Stimulated activated naive B cell treated with anti-CD40 and anti-IgM and Interleukin-4, amounts not matched to agents 10 μg/mL and 1 μg/mL and 100 μg/mL, for 72 hours (primary cell): ENCODE measurements around the gene COLGALT1.
"Not testable (repeated sequence)": the region's sequence is repeated elsewhere in the genome, so short reads cannot be mapped to it uniquely, and the experiment has no call there.

Experiments
- ATAC-seq, 2 donors: fragments of 150-1000 bp; cut with Tn5 transposase; replicated peaks; 2 replicates each; pipeline ENCODE4 v1.10.0; 2021; ENCODE audit warnings: moderate library complexity in 1 of 2
- DNase-seq: peaks from one replicate; pipeline ENCODE4 v3.0.0; 2021
- H3K27ac Mint-ChIP-seq: one replicate; pipeline ENCODE4 v1.8.0; 2022; ENCODE audit warnings: mild to moderate bottlenecking, mixed read lengths
- H3K27me3 Mint-ChIP-seq, 2 donors: one replicate each; pipeline ENCODE4 v1.8.0; 2022; ENCODE audit warnings: mixed read lengths in 2 of 2
- H3K36me3 Mint-ChIP-seq, 2 donors: one replicate each; pipeline ENCODE4 v1.8.0; 2022; ENCODE audit warnings: mixed read lengths in 2 of 2, mild to moderate bottlenecking in 1 of 2
- H3K4me1 Mint-ChIP-seq, 2 donors: one replicate each; pipeline ENCODE4 v1.8.0; 2022; ENCODE audit warnings: mixed read lengths in 2 of 2, mild to moderate bottlenecking in 1 of 2
- H3K4me3 Mint-ChIP-seq, 2 donors: one replicate each; pipeline ENCODE4 v1.8.0; 2022; ENCODE audit warnings: mild to moderate bottlenecking in 2 of 2, mixed read lengths in 2 of 2, moderate library complexity in 1 of 2
- H3K9me3 Mint-ChIP-seq, 2 donors: one replicate each; pipeline ENCODE4 v1.8.0; 2022; ENCODE audit warnings: mixed read lengths in 2 of 2, mild to moderate bottlenecking in 1 of 2

Gene COLGALT1

GRCh38 chr19:17541184-17541759 is 14.2 kb upstream of the COLGALT1 start:
- ATAC-seq (no peak), DNase-seq (no peak)
- H3K36me3 Mint-ChIP-seq: peaks cover 68 to 77% of the 10 kb centered on the region in 2 donors
- H3K27me3 Mint-ChIP-seq: no peaks in the 10 kb centered on the region
- no peak overlapping the region for H3K4me3 Mint-ChIP-seq
- peak overlapping the region; percentile 51 for H3K27ac Mint-ChIP-seq
- no peaks in the 10 kb centered on the region for H3K9me3 Mint-ChIP-seq
- peaks cover 48 to 70% of the 10 kb centered on the region in 2 donors for H3K4me1 Mint-ChIP-seq

DNA sequence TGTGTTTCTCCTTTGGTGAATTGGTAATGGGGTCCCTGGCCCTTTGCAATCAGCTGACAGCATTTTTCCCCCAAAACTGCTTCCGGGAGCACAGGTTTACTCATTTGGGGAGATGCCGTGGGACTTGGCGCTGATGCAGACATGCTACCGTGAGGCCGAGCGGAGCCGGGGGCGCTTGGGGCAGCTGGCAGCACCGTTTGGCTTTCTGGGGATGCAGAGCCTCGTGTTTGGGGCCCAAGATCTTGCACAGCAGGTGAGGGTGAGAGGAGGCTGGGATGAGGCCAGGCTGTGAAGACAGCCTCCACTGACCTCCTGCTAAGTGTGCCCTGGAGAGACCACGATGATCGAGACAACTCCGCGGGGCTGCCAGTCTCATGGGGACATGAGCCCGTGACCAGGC is 13.4 kb upstream of the COLGALT1 start:
- no peaks in the 10 kb centered on the region for H3K9me3 Mint-ChIP-seq
- no peaks in the 10 kb centered on the region for H3K27me3 Mint-ChIP-seq
- H3K27ac Mint-ChIP-seq: peak overlapping the region; percentile 48
- ATAC-seq (no peak), DNase-seq (no peak)
- peak overlapping the region in 1 of 2 donors; percentile 2 for H3K4me3 Mint-ChIP-seq
- peaks cover 74 to 77% of the 10 kb centered on the region in 2 donors for H3K36me3 Mint-ChIP-seq
- peaks cover 52 to 71% of the 10 kb centered on the region in 2 donors for H3K4me1 Mint-ChIP-seq

- Mint-ChIP-seq H3K9me3 (no peaks in the 10 kb centered on the region), H3K27me3 (no peaks in the 10 kb centered on the region), H3K4me3 (peak overlapping the region; percentile 15 to 44), H3K4me1 (peaks cover 47 to 65% of the 10 kb centered on the region in 2 donors), H3K27ac (peak overlapping the region; percentile 48), H3K36me3 (peaks cover 66 to 72% of the 10 kb centered on the region in 2 donors)
- ATAC-seq (no peak), DNase-seq (no peak)
These were observed 12.5 kb upstream of the COLGALT1 start for GRCh38 chr19:17542793-17543582.

GRCh38 chr19:17543986-17544385 is 11.5 kb upstream of the COLGALT1 start:
- no peak overlapping the region for H3K4me3 Mint-ChIP-seq
- DNase-seq: no peak
- no peak for ATAC-seq
- H3K27ac Mint-ChIP-seq: peak overlapping the region; percentile 48
- H3K27me3 Mint-ChIP-seq: no peaks in the 10 kb centered on the region
- peaks cover 46 to 65% of the 10 kb centered on the region in 2 donors for H3K4me1 Mint-ChIP-seq
- no peaks in the 10 kb centered on the region for H3K9me3 Mint-ChIP-seq
- H3K36me3 Mint-ChIP-seq: peaks cover 68 to 74% of the 10 kb centered on the region in 2 donors

- ATAC-seq (no peak), DNase-seq (no peak)
- peak overlapping the region; percentile 48 for H3K27ac Mint-ChIP-seq
- H3K36me3 Mint-ChIP-seq: peaks cover 72 to 78% of the 10 kb centered on the region in 2 donors
- H3K4me1 Mint-ChIP-seq: peaks cover 50 to 65% of the 10 kb centered on the region in 2 donors
- no peak overlapping the region for H3K4me3 Mint-ChIP-seq
- H3K27me3 Mint-ChIP-seq: no peaks in the 10 kb centered on the region
- H3K9me3 Mint-ChIP-seq: no peaks in the 10 kb centered on the region
These were observed 11.0 kb upstream of the COLGALT1 start for GRCh38 chr19:17544418-17544817.

DNA sequence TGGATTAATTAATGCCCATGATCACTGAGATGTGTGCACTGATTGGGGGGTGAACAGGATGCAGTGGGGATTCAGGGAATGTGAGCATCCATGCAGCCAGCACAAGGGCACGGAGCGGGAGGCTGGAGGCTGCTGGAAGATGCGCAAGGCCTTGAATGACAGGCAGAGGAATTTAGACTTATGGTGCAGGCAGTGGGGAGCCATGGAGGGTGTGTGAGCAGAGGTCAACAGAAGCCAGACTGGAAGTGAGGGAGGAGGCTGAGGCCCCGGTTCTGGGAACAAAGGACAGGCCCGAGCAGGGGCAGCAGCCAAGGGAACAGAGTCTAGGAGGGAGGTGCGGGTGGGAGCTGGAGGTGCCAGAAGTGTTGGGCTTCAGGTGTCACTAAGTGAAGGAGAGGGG is 7.3 kb upstream of the COLGALT1 start:
- Mint-ChIP-seq H3K4me3 (no peak overlapping the region), H3K36me3 (peaks cover 60 to 67% of the 10 kb centered on the region in 2 donors), H3K27me3 (no peaks in the 10 kb centered on the region)

DNA sequence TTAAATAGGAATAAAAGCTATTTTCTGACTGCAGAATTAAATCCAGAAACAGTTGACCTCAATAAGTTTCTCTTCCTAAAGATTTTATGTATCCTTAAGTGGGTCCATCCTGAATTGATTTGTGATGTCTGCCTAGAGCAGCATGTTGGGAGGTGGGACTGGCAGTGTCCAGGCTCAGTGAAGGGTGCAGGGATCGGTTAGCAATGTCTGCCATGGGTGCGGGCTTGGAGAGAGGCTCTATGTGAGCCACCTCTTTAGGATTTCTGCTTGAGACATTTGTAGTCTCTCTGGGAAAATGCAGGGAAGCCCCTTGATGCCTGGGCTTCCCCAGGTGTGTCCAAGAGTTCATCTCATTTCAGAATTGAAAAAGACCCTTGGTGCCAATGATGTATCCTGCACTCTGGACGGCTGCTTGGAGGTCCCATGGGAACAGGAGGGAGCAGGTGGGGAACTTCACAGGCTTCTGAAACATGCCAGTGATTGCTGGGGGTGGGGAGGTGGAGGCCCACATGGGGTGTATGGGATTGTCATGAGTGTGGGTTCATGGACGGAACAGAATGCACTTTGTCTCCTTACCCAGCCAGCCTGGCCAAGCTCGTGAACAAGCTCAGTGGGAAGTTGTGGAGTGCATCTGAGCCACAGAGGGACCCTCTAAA is 6.2 kb upstream of the COLGALT1 start:
- ATAC-seq: no peak
- Mint-ChIP-seq H3K4me1 (peaks cover 30 to 46% of the 10 kb centered on the region in 2 donors), H3K36me3 (peaks cover 57 to 63% of the 10 kb centered on the region in 2 donors), H3K27ac (no peak overlapping the region), H3K4me3 (no peak overlapping the region), H3K9me3 (no peaks in the 10 kb centered on the region), H3K27me3 (no peaks in the 10 kb centered on the region)
- DNase-seq: no peak

More for the DNA sequence above, 7.3 kb upstream of the COLGALT1 start:
- no peaks in the 10 kb centered on the region for H3K9me3 Mint-ChIP-seq
- peak overlapping the region; percentile 73 for H3K27ac Mint-ChIP-seq
- no peak for DNase-seq
- no peak for ATAC-seq
- H3K4me1 Mint-ChIP-seq: peaks cover 33 to 49% of the 10 kb centered on the region in 2 donors

DNA sequence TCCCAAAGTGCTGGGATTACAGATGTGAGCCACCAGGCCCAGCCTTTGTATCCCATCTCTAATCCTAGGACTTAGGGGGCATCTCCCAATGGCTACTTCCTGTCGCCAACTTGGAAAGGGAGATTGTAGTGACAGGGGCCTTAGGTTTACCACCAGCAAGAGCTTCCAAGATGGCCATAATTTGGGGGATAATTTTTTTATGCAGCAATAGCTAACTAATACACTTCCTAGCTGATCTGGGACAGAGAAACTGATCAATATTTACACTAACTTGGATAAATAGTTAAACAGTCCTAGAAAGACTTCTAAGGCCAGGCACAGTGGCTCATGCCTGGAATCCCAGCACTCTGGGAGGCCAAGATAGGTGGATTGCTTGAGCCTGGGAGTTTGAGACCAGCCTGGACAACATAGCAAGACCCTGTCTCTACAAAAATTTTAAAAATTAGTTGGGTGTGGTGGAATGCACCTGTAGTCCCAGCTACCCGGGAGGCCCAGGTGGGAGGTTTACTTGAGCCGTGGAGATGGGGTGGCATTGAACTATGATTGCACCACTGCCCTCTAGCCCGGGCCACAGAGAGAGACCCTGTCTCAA is 5.3 kb upstream of the COLGALT1 start:
- H3K36me3 Mint-ChIP-seq: peaks cover 50 to 54% of the 10 kb centered on the region in 2 donors
- ATAC-seq (no peak), DNase-seq (no peak)

DNA sequence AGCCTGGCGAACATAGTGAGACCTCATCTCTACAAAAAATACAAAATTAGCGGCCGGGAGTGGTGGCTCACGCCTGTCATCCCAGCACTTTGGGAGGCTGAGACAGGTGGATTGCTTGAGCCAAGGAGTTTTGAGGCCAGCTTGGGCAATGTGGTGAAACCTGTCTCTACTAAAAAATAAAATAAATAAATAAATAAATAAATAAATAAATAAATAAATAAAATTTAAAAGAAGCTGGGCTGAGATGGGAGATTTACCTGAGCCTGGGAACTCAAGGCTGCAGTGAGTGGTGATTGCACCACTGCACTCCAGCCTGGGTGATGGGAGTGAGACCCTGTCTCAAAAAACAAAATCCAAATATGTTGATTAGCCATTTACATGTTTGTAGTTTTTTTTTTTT is 2.7 kb upstream of the COLGALT1 start:
- not testable (repeated sequence) for H3K27me3 Mint-ChIP-seq, H3K9me3 Mint-ChIP-seq, ATAC-seq, H3K4me3 Mint-ChIP-seq, H3K27ac Mint-ChIP-seq, DNase-seq
- H3K36me3 Mint-ChIP-seq: peaks cover 39 to 41% of the 10 kb centered on the region in 2 donors
- H3K4me1 Mint-ChIP-seq: peaks cover 20 to 42% of the 10 kb centered on the region in 2 donors

More for the DNA sequence above, 5.3 kb upstream of the COLGALT1 start:
- Mint-ChIP-seq H3K27me3 (no peaks in the 10 kb centered on the region), H3K4me1 (peaks cover 28 to 43% of the 10 kb centered on the region in 2 donors), H3K4me3 (no peak overlapping the region), H3K27ac (peak overlapping the region; percentile 66), H3K9me3 (no peaks in the 10 kb centered on the region)

DNA sequence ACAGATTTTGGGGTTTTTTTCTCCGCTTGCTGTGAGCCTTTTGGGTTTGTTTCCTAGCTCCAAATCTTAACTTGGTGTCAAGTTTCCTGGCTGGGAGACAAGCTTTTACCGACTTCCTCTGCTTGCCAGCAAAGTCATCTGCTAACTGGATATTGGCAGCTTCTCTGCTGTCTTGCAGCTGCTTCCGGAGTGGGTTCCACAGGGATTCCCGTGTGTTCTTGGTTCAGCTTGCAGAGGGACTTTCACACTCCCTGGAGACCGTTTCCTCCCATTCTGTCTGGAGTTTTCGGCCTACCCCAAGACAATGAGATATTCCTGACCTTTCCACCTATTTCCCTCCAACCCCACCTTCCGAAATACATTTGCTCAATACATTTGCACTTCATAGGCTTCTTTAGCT is 2.2 kb upstream of the COLGALT1 start:
- Mint-ChIP-seq H3K4me1 (peaks cover 16 to 37% of the 10 kb centered on the region in 2 donors), H3K4me3 (no peak overlapping the region), H3K9me3 (no peaks in the 10 kb centered on the region), H3K36me3 (peaks cover 35 to 36% of the 10 kb centered on the region in 2 donors), H3K27ac (peak overlapping the region; percentile 43), H3K27me3 (no peaks in the 10 kb centered on the region)
- DNase-seq: no peak
- ATAC-seq: no peak

DNA sequence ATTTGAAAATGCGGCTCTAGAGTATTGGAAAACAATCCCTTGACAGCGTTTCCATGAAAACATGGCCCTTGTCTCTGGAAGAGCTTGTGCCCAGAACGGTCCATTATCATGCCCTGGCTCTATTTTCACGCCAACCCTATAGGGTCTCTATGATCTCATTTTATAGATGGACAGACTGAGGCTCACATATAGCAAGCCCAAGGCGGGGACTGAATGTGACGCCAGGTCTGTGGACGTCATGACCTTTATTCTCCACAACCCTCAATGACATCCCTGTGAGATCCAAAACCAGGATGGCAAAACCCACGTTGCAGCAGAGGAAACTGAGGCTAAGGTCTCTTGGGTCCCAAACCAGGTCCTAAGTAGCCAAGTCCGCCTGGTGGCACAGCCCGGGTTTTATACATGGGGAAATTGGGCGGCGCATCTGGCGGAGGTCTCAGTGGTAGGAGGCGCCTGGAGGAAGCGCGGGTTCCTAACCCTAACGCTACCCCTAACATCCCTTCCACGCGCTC is 425 bp upstream of the COLGALT1 start:
- peaks cover 28 to 34% of the 10 kb centered on the region in 2 donors for H3K36me3 Mint-ChIP-seq
- H3K4me3 Mint-ChIP-seq: peak overlapping the region; percentile 81 to 95

DNA sequence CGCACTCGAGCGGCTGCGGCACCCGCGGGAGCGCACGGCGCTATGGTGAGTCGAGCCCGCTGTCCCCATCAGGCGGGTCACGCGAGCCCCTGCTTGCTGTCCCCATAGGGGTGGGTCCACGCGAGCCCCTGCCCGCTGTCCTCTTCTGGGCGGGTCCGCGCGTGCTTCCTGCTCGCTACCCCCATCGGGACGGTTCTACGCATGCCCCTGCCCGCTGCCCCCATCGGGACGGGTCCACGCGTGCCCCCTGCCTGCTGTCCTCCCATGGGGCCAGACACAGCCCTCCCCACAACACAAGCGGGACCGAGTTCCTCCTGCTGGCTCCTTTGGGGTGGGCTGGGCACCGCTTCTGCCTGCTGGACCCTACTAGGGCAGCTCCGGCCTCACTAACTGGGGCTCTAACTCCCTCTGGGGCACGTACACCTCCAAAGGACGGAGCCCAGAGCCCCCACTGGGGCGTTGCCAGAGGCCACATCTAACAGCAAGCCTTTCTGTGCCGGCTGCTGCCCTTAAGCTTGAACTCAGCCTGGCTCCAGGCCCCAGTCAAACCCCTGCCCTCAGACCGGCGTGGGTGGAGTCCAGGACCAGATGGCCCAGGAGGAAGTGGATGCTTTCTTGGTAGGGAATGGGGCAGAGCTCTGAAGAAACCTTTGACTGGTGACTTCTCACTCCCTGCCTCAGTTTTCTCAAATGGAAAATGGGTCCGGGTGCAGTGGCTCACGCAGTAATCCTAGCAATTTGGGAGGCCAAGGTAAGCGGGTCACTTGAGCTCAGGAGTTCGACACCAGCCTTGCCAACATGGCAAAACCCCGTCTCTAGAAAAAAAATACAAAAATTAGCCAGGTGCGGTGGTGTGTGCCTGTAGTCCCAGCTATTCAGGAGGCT is 722 bp downstream of the COLGALT1 start:
- Mint-ChIP-seq H3K4me3 (peak overlapping the region; percentile 90 to 95), H3K4me1 (peaks cover 14 to 38% of the 10 kb centered on the region in 2 donors), H3K9me3 (no peaks in the 10 kb centered on the region), H3K36me3 (peaks cover 28 to 33% of the 10 kb centered on the region in 2 donors), H3K27me3 (no peaks in the 10 kb centered on the region), H3K27ac (peak overlapping the region; percentile 94)
- ATAC-seq (peak; percentile 44 to 49), DNase-seq (peak; percentile 29)

More for the DNA sequence above, 425 bp upstream of the COLGALT1 start:
- Mint-ChIP-seq H3K4me1 (peaks cover 9 to 32% of the 10 kb centered on the region in 2 donors), H3K27me3 (no peaks in the 10 kb centered on the region), H3K9me3 (no peaks in the 10 kb centered on the region), H3K27ac (peak overlapping the region; percentile 92)
- DNase-seq (no peak), ATAC-seq (peak; percentile 6 to 8)

- Mint-ChIP-seq H3K9me3 (no peaks in the 10 kb centered on the region), H3K4me3 (peak overlapping the region; percentile 90 to 95), H3K27me3 (no peaks in the 10 kb centered on the region), H3K4me1 (peaks cover 15 to 38% of the 10 kb centered on the region in 2 donors), H3K36me3 (peaks cover 26 to 32% of the 10 kb centered on the region in 2 donors), H3K27ac (peak overlapping the region; percentile 94)
- ATAC-seq (no peak), DNase-seq (no peak)
These were observed 1.5 kb downstream of the COLGALT1 start for GRCh38 chr19:17556995-17557394.
